Measurements from ENCODE around the gene STAG3. TPM values are rescaled to one million over a fixed set of nuclear protein-coding genes. Genes with fewer than 3 reads are reported as not detected.
A peak's percentile ranks its signal among the peaks of the same experiment; 100 is the strongest.

STAG3 gene
- total RNA-seq, 2 donors from 2014 or later = not detected

DNA sequence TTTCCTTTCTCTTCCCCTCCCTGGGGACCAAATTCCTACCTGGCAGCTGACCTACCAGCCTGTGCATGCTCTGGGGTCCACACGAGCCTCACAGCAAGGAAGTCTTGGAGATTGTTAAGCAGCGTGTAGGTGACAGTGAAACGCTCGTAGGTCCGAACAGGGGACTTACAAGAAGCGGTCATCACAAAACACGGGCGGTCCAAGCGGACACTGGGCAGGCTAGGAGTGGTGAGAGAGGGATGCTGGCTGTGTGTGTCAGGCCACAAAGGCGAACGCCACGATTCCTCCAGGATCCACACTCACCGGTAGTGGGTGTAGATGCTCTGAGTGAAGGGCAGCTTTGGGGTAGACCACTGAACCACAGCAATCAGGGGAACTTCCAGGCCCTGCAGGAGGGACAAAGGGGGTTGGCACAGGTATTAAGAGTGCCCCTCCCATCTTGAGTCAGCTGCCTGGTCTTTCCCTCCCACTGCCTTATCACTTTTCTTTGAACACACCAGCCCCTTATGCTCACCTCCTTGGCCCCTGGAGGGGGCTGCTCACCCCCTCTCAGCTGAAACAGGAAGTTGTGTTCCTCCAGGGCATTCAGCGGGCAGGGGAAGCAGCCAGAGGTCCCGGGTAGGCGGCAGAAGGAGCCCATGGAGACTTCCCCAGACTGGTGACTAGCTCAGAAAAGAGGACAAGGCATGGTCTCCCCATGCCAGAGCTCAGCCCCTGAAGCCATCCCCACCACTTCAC is 21.2 kb upstream of the STAG3 start:
- peaks cover 0 to 2% of the 10 kb centered on the region in 2 donors for H3K36me3 ChIP-seq (replicated peaks in 1 of 2; ENCODE audit: insufficient read depth in 1 of 2, low read depth in 2 of 2)
- intact Hi-C loops (cut with DNase I) = no loop called here
- DNase-seq = no peak
- TF ChIP-seq POLR2A (IDR thresholded peaks at IDR 0.05) = no peak
- TF ChIP-seq, protein P1, sequence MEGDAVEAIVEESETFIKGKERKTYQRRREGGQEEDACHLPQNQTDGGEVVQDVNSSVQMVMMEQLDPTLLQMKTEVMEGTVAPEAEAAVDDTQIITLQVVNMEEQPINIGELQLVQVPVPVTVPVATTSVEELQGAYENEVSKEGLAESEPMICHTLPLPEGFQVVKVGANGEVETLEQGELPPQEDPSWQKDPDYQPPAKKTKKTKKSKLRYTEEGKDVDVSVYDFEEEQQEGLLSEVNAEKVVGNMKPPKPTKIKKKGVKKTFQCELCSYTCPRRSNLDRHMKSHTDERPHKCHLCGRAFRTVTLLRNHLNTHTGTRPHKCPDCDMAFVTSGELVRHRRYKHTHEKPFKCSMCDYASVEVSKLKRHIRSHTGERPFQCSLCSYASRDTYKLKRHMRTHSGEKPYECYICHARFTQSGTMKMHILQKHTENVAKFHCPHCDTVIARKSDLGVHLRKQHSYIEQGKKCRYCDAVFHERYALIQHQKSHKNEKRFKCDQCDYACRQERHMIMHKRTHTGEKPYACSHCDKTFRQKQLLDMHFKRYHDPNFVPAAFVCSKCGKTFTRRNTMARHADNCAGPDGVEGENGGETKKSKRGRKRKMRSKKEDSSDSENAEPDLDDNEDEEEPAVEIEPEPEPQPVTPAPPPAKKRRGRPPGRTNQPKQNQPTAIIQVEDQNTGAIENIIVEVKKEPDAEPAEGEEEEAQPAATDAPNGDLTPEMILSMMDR (IDR thresholded peaks at IDR 0.05) = no peak
- peak overlapping the region in 1 of 4 donors; percentile 68 for H3K27ac ChIP-seq
- 80 to 90% methylated on average over 15 to 16 of the region's 16 CpGs for WGBS, 2 donors
- no peaks in the 10 kb centered on the region for H3K27me3 ChIP-seq
- H3K4me3 ChIP-seq = no peak overlapping the region
- peaks cover 22% of the 10 kb centered on the region for H3K4me1 ChIP-seq
- ATAC-seq = no peak
- H3K9me3 ChIP-seq = no peaks in the 10 kb centered on the region

DNA sequence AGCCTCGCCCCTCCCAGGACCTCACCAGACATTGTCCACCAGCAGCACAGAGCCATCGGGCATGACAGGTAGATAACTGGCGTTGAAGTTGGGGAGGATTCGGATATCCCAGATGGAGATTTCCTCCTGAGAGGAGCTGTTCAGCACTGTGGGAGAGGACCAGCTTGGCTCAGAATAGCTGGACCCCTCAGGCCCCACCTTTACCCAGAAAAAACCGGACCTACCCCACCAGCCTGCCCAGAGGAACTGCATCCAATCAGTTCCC is 20.7 kb upstream of the STAG3 start:
- ATAC-seq (no peak), DNase-seq (no peak)
- 72 to 82% methylated on average over 5 of the region's 5 CpGs for WGBS, 2 donors
- TF ChIP-seq POLR2A (IDR thresholded peaks at IDR 0.05) = no peak
- TF ChIP-seq, protein P1 (IDR thresholded peaks at IDR 0.05) = no peak
- Histone ChIP-seq H3K27ac (peak overlapping the region in 3 of 4 donors; percentile 65 to 72 (median 68)), H3K4me1 (peaks cover 22% of the 10 kb centered on the region), H3K27me3 (no peaks in the 10 kb centered on the region), H3K9me3 (no peaks in the 10 kb centered on the region), H3K36me3 (replicated peaks in 1 of 2; ENCODE audit: insufficient read depth in 1 of 2, low read depth in 2 of 2) (peaks cover 0 to 2% of the 10 kb centered on the region in 2 donors), H3K4me3 (no peak overlapping the region)
- intact Hi-C loops (cut with DNase I) = no loop called here

DNA sequence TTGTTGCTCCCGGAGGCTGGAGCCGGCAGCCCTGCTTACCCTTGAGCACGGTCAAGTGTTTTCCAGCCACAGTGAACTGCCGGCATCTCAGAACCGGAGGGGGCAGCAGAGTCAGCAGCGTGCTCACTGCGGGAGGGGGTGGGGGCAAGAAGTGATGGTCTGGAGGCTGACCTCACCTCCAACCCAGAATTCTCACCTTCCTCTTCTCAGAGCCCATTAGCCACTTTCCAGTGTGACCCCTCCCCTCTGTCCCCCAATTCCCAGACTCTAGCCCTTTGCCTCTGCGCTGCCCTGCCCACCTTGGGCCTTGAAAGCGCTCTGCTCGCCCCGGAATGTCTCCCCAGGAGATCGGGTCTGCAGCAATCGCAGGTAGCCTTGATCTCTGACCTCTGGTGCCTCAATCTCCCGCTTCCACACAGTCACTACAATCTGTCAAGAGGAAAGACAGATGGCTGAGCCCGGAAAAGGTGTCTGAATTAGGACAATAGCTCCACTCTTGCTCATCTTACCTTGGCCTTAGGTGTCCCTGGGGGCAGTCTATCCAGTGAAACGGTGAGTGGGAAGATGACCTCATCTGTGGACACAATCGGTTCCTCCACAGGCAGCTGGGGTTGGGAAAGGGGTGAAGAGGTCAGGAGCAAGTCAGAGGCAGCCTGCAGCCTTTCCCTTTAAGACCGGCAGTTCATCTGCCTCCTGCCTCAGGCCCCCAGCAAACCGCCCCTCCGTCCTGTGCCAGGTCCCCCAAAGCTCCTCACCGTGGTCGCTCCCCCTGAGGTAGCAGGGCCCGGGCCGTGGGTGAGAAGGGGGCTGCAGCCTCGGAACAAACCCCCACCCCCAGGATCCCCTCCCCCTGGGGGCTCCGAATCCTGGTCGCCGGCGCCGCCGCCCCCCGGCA is 20.1 kb upstream of the STAG3 start:
- no peaks in the 10 kb centered on the region for H3K9me3 ChIP-seq
- H3K36me3 ChIP-seq (replicated peaks in 1 of 2; ENCODE audit: insufficient read depth in 1 of 2, low read depth in 2 of 2) = peaks cover 0 to 2% of the 10 kb centered on the region in 2 donors
- peak; percentile 39 to 64 (median 51) for DNase-seq
- intact Hi-C loops (cut with DNase I) = no loop called here
- H3K27me3 ChIP-seq = no peaks in the 10 kb centered on the region
- no peak for TF ChIP-seq POLR2A (IDR thresholded peaks at IDR 0.05)
- TF ChIP-seq, protein P1 (IDR thresholded peaks at IDR 0.05) = no peak
- H3K4me3 ChIP-seq = peak overlapping the region; percentile 60 to 97
- H3K27ac ChIP-seq = peak overlapping the region in 3 of 4 donors; percentile 65 to 72 (median 68)
- ATAC-seq = peak; percentile 58
- peaks cover 22% of the 10 kb centered on the region for H3K4me1 ChIP-seq
- WGBS, 2 donors = 14 to 27% methylated on average over 18 to 32 of the region's 32 CpGs

DNA sequence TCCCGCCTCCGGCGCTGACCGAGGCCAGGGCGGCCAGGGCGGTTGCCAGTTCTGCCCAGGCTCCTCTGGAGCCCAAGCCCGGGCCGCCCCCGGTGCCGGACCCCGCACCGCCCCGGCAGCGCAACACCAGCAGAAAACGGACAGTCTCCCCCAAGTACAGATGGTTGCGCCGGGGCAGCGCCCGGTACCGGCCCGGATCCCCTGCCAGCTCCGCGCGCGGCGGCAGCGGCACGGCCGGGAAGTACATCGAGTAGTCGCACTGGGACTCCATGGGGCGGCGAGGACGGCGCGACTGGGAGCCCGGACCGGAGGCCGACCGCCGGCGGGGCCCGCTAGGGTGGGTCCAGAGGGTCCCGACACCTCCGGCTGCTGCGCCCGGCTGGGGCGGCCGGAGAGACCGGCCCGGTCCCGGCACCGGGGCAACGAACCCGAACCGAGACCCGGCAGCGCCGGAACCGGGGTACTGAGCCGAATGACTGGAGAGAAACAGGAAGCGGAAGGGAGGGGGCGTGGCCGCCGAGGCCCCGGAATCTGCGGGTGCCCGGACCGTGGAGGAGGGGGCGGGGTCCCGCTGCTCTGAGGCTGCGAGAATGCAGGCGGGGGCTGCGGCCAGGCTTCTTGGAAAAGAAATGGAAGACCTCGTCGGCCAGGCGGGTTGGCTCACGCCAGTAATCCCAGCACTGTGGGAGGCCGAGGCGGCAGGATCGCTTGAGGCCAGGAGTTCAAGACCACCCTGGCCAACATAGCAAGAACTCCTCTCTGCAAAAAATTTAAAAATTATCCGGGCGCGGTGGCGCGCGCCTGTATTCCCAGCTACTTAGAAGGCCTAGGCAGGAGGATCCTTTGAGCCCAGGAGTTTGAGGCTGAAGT is 19.3 kb upstream of the STAG3 start, which contains the start of gene TRAPPC14:
TRAPPC14 (minus strand) TSS at position 495 of the 870 bp plus-strand sequence; CDS start at position 271, 224 bp downstream.
- DNase-seq = peak; percentile 88 to 94 (median 90)
- Histone ChIP-seq H3K4me3 (peak within 1 kb of the TSS; percentile 60 to 97), H3K27ac (peak within 1 kb of the TSS; percentile 45 to 72 (median 66)), H3K36me3 (replicated peaks in 1 of 2; ENCODE audit: insufficient read depth in 1 of 2, low read depth in 2 of 2) (no peaks in the 10 kb centered on the region), H3K9me3 (no peaks in the 10 kb centered on the region), H3K27me3 (no peaks in the 10 kb centered on the region), H3K4me1 (peaks cover 22% of the 10 kb centered on the region)
- peak; percentile 91 for ATAC-seq
- 0 to 1% methylated on average over 24 to 83 of the region's 87 CpGs for WGBS, 2 donors
- intact Hi-C loops (cut with DNase I) = no loop called here
- TF ChIP-seq, protein P1 (IDR thresholded peaks at IDR 0.05) = peak in 1 of 7 experiments; percentile 3
- TF ChIP-seq POLR2A (IDR thresholded peaks at IDR 0.05) = peak in 2 of 3 donors; percentile 52 to 54

All from body of pancreas (tissue), 4 donors.